ENCODE results near the gene PPP6C.
"Not testable (repeated sequence)": the region's sequence is repeated elsewhere in the genome, so short reads cannot be mapped to it uniquely, and the experiment has no call there.

The PPP6C gene

GRCh38 chr9:125121146-125121545 is 68.5 kb downstream of the PPP6C start:
- in situ Hi-C loops (cut with MboI; ENCODE audit: low pct_unique_long_range_greater_than_20kb, low sequenced_read_pairs, unreplicated experiment): no loop called here
- no peak for DNase-seq (ENCODE audit: low spot score)
- TF ChIP-seq, protein P1, sequence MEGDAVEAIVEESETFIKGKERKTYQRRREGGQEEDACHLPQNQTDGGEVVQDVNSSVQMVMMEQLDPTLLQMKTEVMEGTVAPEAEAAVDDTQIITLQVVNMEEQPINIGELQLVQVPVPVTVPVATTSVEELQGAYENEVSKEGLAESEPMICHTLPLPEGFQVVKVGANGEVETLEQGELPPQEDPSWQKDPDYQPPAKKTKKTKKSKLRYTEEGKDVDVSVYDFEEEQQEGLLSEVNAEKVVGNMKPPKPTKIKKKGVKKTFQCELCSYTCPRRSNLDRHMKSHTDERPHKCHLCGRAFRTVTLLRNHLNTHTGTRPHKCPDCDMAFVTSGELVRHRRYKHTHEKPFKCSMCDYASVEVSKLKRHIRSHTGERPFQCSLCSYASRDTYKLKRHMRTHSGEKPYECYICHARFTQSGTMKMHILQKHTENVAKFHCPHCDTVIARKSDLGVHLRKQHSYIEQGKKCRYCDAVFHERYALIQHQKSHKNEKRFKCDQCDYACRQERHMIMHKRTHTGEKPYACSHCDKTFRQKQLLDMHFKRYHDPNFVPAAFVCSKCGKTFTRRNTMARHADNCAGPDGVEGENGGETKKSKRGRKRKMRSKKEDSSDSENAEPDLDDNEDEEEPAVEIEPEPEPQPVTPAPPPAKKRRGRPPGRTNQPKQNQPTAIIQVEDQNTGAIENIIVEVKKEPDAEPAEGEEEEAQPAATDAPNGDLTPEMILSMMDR (IDR thresholded peaks at IDR 0.05; ENCODE audit: extremely low read depth, insufficient read depth, missing control alignments): no peak

GRCh38 chr9:125119643-125120286 is 69.8 kb downstream of the PPP6C start:
- in situ Hi-C loops (cut with MboI; ENCODE audit: low pct_unique_long_range_greater_than_20kb, low sequenced_read_pairs, unreplicated experiment): no loop called here
- no peak for DNase-seq (ENCODE audit: low spot score)
- TF ChIP-seq, protein P1 (IDR thresholded peaks at IDR 0.05; ENCODE audit: extremely low read depth, insufficient read depth, missing control alignments): peak; percentile 13

GRCh38 chr9:125118696-125119095 is 70.9 kb downstream of the PPP6C start:
- in situ Hi-C loops (cut with MboI; ENCODE audit: low pct_unique_long_range_greater_than_20kb, low sequenced_read_pairs, unreplicated experiment); DNase-seq (ENCODE audit: low spot score): not testable (repeated sequence)

DNA sequence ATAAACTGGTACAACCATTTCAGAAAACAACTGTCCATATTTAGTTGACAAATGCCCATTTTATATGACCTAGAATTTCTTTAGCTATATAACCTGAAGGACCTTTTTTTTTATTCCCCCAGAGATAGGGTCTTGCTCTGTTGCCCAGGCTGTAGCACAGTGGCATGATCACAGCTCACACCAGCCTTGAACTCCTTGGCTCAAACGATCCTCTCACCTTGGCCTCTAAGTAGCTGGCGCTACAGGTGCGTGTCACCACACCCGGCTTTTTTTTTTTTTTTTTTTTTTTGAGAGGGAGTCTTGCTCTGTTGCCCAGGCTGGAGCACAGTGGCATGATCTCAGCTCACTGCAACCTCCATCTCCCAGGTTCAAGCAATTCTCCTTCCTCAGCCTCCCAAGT is 75.1 kb downstream of the PPP6C start:
- DNase-seq (ENCODE audit: low spot score); in situ Hi-C loops (cut with MboI; ENCODE audit: low pct_unique_long_range_greater_than_20kb, low sequenced_read_pairs, unreplicated experiment): not testable (repeated sequence)

DNA sequence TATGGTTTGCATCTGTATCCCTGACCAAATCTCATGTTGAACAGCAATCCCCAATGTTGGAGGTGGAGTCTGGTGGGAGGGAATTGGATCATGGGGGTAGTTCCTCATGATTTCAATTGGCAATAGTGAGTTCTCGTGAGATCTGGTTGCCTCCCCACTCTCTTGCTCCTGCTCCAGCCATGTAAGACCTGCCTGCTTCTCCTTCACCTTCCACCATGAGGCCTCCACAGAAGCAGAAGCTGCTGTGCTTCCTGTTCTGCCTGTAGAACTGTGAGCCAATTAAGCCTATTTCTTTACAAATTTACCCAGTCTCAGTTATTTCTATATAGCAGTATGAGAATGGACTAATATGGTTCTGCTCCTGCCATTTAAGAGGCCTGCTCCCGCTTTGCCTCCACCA is 79.1 kb downstream of the PPP6C start:
- TF ChIP-seq, protein P1 (IDR thresholded peaks at IDR 0.05; ENCODE audit: extremely low read depth, insufficient read depth, missing control alignments): no peak
- no peak for DNase-seq (ENCODE audit: low spot score)
- in situ Hi-C loops (cut with MboI; ENCODE audit: low pct_unique_long_range_greater_than_20kb, low sequenced_read_pairs, unreplicated experiment): no loop called here

DNA sequence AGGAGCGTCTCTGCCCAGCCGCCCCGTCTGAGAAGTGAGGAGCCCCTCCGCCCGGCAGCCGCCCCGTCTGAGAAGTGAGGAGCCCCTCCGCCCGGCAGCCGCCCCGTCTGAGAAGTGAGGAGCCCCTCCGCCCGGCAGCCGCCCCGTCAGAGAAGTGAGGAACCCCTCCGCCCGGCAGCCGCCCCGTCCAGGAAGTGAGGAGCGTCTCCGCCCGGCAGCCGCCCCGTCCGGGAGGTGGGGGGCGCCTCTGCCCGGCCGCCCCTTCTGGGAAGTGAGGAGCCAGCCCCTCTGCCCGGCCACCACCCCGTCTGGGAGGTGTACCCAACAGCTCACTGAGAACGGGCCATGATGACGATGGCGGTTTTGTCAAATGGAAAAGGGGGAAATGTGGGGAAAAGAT is 81.1 kb downstream of the PPP6C start:
- DNase-seq (ENCODE audit: low spot score); in situ Hi-C loops (cut with MboI; ENCODE audit: low pct_unique_long_range_greater_than_20kb, low sequenced_read_pairs, unreplicated experiment): not testable (repeated sequence)

DNA sequence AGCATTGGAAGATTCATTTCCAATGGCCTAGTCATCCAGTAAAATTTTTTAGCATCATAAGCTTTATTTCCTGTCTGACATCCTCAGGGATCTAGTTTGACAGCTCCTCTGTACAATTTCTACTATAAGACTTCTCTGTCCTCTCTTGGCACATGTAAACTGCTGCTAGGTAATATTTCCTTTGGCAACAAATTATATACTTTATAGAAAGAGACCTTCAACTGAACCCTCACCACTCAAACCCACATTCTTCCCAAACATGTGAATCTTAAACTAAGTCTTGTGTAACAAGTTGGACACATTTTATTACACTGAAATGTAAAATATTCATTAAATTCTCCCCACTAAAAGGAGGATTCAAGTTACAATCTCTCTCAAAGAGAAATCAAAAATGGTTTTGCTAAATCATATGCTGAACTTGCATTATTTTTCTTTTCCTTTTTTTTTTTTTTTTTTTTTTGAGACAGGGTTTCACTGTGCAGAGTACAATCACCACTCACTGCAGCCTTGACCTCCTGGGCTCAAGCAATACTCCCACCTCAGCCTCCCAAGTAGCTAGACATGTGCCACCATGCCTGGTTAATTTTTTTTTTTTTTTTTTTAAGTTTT is 83.2 kb downstream of the PPP6C start:
- DNase-seq (ENCODE audit: low spot score): no peak
- in situ Hi-C loops (cut with MboI; ENCODE audit: low pct_unique_long_range_greater_than_20kb, low sequenced_read_pairs, unreplicated experiment): no loop called here
- TF ChIP-seq, protein P1 (IDR thresholded peaks at IDR 0.05; ENCODE audit: extremely low read depth, insufficient read depth, missing control alignments): no peak

DNA sequence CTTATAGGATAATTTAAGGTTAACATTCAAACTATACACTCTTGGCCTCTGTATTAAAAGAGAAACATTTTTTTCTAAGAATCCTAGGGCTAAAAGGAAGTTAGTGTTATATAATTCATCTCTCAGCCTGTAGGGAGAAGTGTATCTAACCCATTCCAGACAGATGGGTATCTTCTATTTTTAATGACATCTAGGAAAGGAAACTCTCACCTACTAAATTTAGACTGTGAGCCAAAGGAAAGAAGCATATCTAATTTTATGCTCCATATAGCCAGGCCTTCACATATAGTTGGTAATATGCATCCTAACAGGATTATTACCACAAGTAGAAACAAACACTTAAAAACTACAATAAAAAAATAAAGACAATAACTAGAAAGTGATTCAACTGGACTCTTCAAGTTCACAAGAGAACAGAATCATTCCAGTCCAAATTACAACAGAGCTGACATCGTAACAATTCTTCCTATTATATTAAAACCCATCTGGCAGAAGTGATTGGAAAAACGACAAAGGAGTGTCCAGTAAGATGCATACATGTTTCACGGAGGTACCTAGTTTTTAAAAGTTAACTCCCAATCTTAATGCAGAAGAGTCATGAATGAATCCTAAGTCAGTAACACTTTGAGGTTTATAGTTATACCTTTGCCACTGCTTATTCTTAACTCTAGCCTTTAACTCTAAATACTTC is 85.7 kb downstream of the PPP6C start:
- TF ChIP-seq, protein P1 (IDR thresholded peaks at IDR 0.05; ENCODE audit: extremely low read depth, insufficient read depth, missing control alignments): no peak
- in situ Hi-C loops (cut with MboI; ENCODE audit: low pct_unique_long_range_greater_than_20kb, low sequenced_read_pairs, unreplicated experiment): no loop called here
- no peak for DNase-seq (ENCODE audit: low spot score)
